IgD-negative memory B cell (primary cell): ENCODE data around the gene UBXN10. TPM values are rescaled to one million over a fixed set of nuclear protein-coding genes. Genes with fewer than 3 reads are reported as not detected.

Source experiments
- H3K27ac Mint-ChIP-seq, 3 donors: one replicate each; pipeline ENCODE4 v1.8.0; 2020 to 2022; ENCODE audit warnings: mild to moderate bottlenecking in 3 of 3, mixed read lengths in 3 of 3, moderate library complexity in 1 of 3
- H3K27me3 Mint-ChIP-seq: one replicate; pipeline ENCODE4 v1.8.0; 2021; ENCODE audit warnings: mixed read lengths
- H3K36me3 Mint-ChIP-seq: one replicate; pipeline ENCODE4 v1.8.0; 2020; ENCODE audit warnings: mild to moderate bottlenecking, mixed read lengths
- H3K4me1 Mint-ChIP-seq, 3 donors: one replicate each; pipeline ENCODE4 v1.8.0; 2020 to 2022; ENCODE audit warnings: mixed read lengths in 3 of 3, mild to moderate bottlenecking in 1 of 3
- H3K4me3 Mint-ChIP-seq, 4 donors: one replicate each; pipeline ENCODE4 v1.8.0; 2020 to 2022; ENCODE audit warnings: mild to moderate bottlenecking in 4 of 4, mixed read lengths in 4 of 4, moderate library complexity in 3 of 4
- H3K9me3 Mint-ChIP-seq, 3 donors: one replicate each; pipeline ENCODE4 v1.8.0; 2020 to 2021; ENCODE audit warnings: mixed read lengths in 3 of 3, mild to moderate bottlenecking in 1 of 3
- polyA plus RNA-seq: library from polyadenylated mRNA; unstranded; fragments of 300-500 nt; fragmentation: Illumina TruSeq; gene quantifications from one replicate; pipeline ENCODE4 v1.2.3, GENCODE V29; 2021

UBXN10 gene
- polyA plus RNA-seq, 1 donor from 2014 or later: 0.39 TPM

- H3K27me3 Mint-ChIP-seq: peaks cover 16% of the 10 kb centered on the region
- H3K27ac Mint-ChIP-seq: no peak overlapping the region
- no peaks in the 10 kb centered on the region for H3K4me1 Mint-ChIP-seq
- H3K9me3 Mint-ChIP-seq: no peaks in the 10 kb centered on the region
- no peak overlapping the region for H3K4me3 Mint-ChIP-seq
- peaks cover 2% of the 10 kb centered on the region for H3K36me3 Mint-ChIP-seq
Measured at GRCh38 chr1:20242890-20243479, 57.1 kb downstream of the UBXN10 start.

Other genes starting within 250 kb of the UBXN10 start
- gene PLA2G2A, start 206.5 kb upstream of the UBXN10 start, polyA plus RNA-seq: not detected
- gene PLA2G5, start 115.9 kb upstream of the UBXN10 start, polyA plus RNA-seq: not detected
- gene PLA2G2D, start 66.6 kb upstream of the UBXN10 start, polyA plus RNA-seq: 10.1 TPM
- not detected for gene PLA2G2F, start 46.8 kb upstream of the UBXN10 start, polyA plus RNA-seq
- gene PLA2G2C, start 422 bp downstream of the UBXN10 start, polyA plus RNA-seq: not detected
- not detected for gene VWA5B1, start 104.8 kb downstream of the UBXN10 start, polyA plus RNA-seq